Measurements from ENCODE around the gene GALNT2. TPM values are rescaled to one million over a fixed set of nuclear protein-coding genes. Genes with fewer than 3 reads are reported as not detected.

GALNT2 gene
- total and polyA plus RNA-seq, 2 experiments from 2014 or later, result 17.8 to 48.3 TPM

- no peak for ATAC-seq
- Mint-ChIP-seq H3K36me3 (ENCODE audit: low read depth) (no peaks in the 10 kb centered on the region), H3K27me3 (ENCODE audit: insufficient read depth, low read depth, poor library complexity) (peaks cover 13% of the 10 kb centered on the region), H3K9me3 (no peaks in the 10 kb centered on the region), H3K4me1 (peaks cover 8% of the 10 kb centered on the region; the same call in 2 of the 3 replicates), H3K27ac (no peak overlapping the region), H3K4me3 (no peak overlapping the region)
- no peaks in the 10 kb centered on the region for H3K79me2 ChIP-seq (replicated peaks; ENCODE audit: insufficient read depth)
- H4K20me1 ChIP-seq (replicated peaks; ENCODE audit: insufficient read depth), result no peaks in the 10 kb centered on the region
- no peak for TF ChIP-seq JUNB (IDR thresholded peaks at IDR 0.05; ENCODE audit: unreplicated experiment)
- TF ChIP-seq ZNF331 (CRISPR knock-in tag; IDR thresholded peaks at IDR 0.05; ENCODE audit: low read depth), result no peak
- H3K4me1 ChIP-seq (ENCODE audit: insufficient read depth), result no peaks in the 10 kb centered on the region
- H3K36me3 ChIP-seq (ENCODE audit: insufficient read depth), result no peaks in the 10 kb centered on the region
- H3K27ac ChIP-seq (ENCODE audit: low read depth), result no peak overlapping the region
- H3K9me2 ChIP-seq (ENCODE audit: insufficient read depth), result no peaks in the 10 kb centered on the region
- no peak overlapping the region for H3K4me2 ChIP-seq
- H3F3A ChIP-seq (replicated peaks; ENCODE audit: low read depth), result no peaks in the 10 kb centered on the region
- no peaks in the 10 kb centered on the region for H3K27me3 ChIP-seq (ENCODE audit: insufficient read depth)
- no peak overlapping the region for H3K4me3 ChIP-seq
- no peak overlapping the region for H2AFZ ChIP-seq
- DNase-seq (ENCODE audit: low spot score), result no peak
These were observed 239.1 kb downstream of the GALNT2 start for GRCh38 chr1:230306169-230306568.

GRCh38 chr1:230307213-230307612 is 240.2 kb downstream of the GALNT2 start:
- no peak overlapping the region for H3K27ac Mint-ChIP-seq
- ATAC-seq, result no peak
- H3K9me2 ChIP-seq (ENCODE audit: insufficient read depth), result no peaks in the 10 kb centered on the region
- H3F3A ChIP-seq (replicated peaks; ENCODE audit: low read depth), result no peaks in the 10 kb centered on the region
- H3K9me3 Mint-ChIP-seq, result no peaks in the 10 kb centered on the region
- H3K27ac ChIP-seq (ENCODE audit: low read depth), result no peak overlapping the region
- H4K20me1 ChIP-seq (replicated peaks; ENCODE audit: insufficient read depth), result no peaks in the 10 kb centered on the region
- no peaks in the 10 kb centered on the region for H3K79me2 ChIP-seq (replicated peaks; ENCODE audit: insufficient read depth)
- H3K36me3 ChIP-seq (ENCODE audit: insufficient read depth), result no peaks in the 10 kb centered on the region
- H3K4me1 ChIP-seq (ENCODE audit: insufficient read depth), result no peaks in the 10 kb centered on the region
- H3K27me3 Mint-ChIP-seq (ENCODE audit: insufficient read depth, low read depth, poor library complexity), result peaks cover 9% of the 10 kb centered on the region
- no peaks in the 10 kb centered on the region for H3K27me3 ChIP-seq (ENCODE audit: insufficient read depth)
- H3K4me3 Mint-ChIP-seq, result no peak overlapping the region
- DNase-seq (ENCODE audit: low spot score), result no peak
- no peaks in the 10 kb centered on the region for H3K36me3 Mint-ChIP-seq (ENCODE audit: low read depth)
- no peak overlapping the region for H2AFZ ChIP-seq
- no peak overlapping the region for H3K4me3 ChIP-seq
- no peak overlapping the region for H3K4me2 ChIP-seq
- H3K4me1 Mint-ChIP-seq, result peaks cover 8% of the 10 kb centered on the region; the same call in 2 of the 3 replicates
- TF ChIP-seq STAT1 (IDR thresholded peaks at IDR 0.05; ENCODE audit: unreplicated experiment) (no peak), REST (IDR thresholded peaks at IDR 0.05; ENCODE audit: unreplicated experiment) (no peak), POLR2AphosphoS5 (IDR thresholded peaks at IDR 0.05; ENCODE audit: low read depth) (no peak), JUNB (IDR thresholded peaks at IDR 0.05; ENCODE audit: unreplicated experiment) (no peak), CTCF (conservative IDR thresholded peaks at IDR 0.05; ENCODE audit: low read depth in 2 of 2) (no peak), CREB1 (CRISPR knock-in tag; IDR thresholded peaks at IDR 0.05; ENCODE audit: low read depth) (no peak), ETS1 (IDR thresholded peaks at IDR 0.05) (no peak), EZH2phosphoT487 (IDR thresholded peaks at IDR 0.05; ENCODE audit: unreplicated experiment) (no peak), EZH2 (IDR thresholded peaks at IDR 0.05; ENCODE audit: low read depth, unreplicated experiment) (no peak), ZNF331 (CRISPR knock-in tag; IDR thresholded peaks at IDR 0.05; ENCODE audit: low read depth) (no peak)

Measured in GM23338 (cell line).